NCI-H510A treated with DMSO at 0.1 percent for 48 hours (cell line): Measurements from ENCODE around the gene ZNF540.
A peak's percentile ranks its signal among the peaks of the same experiment; 100 is the strongest.
"Not testable (repeated sequence)": the region's sequence is repeated elsewhere in the genome, so short reads cannot be mapped to it uniquely, and the experiment has no call there.

Experiments used
- DNase-seq: peaks from one replicate; lab custom pipeline; 2025; lab: John Stamatoyannopoulos, UW

The ZNF540 gene

DNA sequence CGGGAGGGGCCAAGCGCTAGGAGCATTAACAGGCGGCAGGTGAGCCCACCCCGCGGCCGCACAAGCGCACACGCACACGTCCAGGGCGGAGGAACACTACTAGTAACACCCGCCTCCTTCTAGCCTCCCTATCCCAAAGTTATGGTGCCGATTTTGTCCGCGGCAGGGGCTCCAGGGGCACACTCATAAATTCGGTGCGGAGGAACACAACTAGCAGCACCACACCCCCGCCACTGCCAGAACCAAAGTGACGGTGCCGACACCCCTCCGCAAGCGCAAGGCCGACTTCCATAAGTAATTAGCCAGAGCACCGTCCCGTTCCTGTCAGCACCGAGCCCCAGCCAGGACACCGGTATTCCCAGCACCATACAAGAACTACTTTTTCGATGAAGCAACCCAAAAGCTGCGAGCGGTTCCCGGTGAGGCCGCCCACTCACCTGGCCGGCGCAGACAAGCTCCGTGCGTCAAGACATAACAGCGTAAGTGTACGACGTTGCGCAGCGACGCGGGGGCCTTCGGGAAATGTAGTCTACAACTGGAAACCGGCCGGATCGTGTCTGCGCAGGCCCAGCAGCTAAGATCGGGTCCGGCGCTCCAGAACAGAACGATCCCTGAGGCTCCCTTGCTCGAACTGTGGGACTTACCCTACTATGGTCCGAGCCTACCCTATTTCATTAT, at the start of gene ZNF540, which contains the start of gene ZNF571:
Gene ZNF540, plus strand, starts transcription at position 573 of the 678 bp plus-strand sequence. CDS start 3,572 bp downstream, outside the sequence.
Gene ZNF571, minus strand, starts transcription at position 489 of the 678 bp plus-strand sequence. CDS start 8,116 bp downstream, outside the sequence.
- peak; percentile 93 for DNase-seq

DNA sequence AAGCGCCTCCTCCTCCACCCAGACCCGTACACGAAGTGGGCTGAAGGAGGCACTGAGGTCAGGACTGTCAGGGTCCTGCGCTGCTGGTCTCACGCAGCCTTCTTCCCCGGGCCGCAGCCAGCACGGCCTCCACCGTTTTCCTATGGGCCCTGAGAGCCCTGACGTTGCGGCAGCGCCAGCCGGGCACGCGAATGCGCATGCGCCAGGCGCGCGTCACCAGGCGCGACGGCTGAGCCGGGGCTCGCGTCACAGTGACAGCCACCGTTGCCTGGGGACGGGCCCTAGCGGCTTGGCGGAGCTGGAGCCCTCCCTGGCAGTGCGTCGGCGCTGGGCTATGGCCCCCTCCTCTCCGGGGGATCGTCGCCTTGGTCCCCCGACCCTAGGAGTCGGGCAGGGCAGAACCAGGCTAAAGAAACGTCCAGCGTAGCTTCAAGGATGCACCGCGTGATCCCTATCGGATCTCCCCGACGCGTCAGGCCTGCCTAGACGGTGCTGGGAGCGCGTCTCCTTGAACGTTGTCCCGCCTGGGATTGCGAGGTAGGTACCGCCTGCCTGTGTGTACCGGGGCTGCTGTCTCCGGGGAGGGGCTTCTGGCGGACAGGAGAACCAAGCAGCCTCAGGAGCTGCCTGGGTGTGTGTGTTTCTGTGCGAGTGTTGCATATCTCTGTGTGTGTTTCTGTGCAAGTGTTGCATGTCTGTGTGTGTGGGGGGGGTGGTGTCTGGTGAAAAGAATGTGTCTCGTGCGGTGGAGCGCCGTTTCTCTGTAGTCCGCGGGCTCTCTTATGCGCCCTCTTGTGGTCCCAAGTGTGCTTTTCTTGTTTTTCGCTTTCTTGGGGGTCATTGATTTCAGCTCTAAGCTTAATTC, 43.3 kb upstream of the ZNF540 start:
- peak; percentile 52 for DNase-seq

- DNase-seq = no peak
Observed at GRCh38 chr19:37563518-37563917, 31.2 kb upstream of the ZNF540 start.

DNA sequence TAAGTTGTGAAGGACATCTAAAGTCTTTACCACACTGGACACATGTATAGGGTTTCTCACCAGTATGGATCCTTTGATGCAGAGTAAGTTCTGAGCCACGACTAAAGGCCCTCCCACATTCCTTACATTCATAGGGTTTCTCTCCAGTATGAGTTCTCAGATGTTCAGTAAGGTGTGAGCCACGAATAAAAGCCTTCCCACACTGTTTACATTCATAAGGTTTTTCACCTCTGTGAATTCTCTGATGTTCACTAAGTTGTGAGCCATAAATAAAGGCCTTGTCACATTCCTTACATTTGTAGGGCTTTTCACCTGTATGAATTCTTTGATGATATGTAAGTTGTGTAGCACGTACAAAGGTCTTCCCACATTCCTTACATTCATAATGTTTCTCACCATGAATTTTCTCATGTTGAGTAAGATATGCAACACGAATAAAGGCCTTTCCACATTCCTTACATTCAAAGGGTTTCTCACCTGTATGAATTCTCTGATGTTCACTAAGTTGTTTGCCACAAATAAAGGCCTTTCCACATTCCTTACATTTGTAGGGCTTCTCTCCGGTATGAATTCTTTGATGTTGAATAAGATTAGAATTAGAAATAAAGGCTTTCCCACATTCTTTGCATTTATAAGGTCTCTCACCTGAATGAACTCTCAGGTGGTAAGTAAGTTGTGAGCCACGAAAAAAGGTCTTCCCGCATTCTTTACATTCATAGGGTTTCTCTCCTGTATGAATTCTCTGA, 29.9 kb upstream of the ZNF540 start:
- no peak for DNase-seq

DNA sequence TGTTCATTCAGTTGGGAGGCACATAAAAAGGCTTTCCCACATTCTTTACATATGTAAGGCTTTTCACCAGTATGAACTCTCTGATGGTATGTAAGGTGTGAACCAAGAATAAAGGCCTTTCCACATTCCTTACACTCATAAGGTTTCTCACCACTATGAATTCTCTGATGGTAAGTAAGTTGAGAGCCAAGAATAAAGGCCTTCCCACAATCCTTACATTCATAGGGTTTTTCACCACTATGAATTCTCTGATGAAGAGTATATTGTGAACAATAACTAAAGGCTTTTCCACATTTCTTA, 29.4 kb upstream of the ZNF540 start:
- no peak for DNase-seq

DNA sequence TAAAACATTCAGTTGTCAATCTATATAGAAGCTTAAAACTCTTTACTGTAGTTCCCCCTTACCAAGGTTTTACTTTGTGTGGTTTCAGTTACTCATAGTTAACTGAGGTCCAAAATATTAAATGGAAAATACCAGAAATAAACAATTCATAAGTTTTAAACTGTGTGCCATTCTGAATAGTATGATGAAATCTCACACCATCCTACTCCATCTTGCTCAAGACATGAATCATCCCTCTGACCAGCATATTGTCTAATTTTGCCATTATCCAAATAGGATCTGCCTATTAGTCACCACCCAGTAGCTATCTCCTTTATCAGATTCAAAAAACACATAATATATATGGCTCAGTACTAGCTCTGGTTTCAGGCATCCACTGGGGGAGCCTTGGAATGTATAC, 22.5 kb upstream of the ZNF540 start:
- DNase-seq = no peak

DNA sequence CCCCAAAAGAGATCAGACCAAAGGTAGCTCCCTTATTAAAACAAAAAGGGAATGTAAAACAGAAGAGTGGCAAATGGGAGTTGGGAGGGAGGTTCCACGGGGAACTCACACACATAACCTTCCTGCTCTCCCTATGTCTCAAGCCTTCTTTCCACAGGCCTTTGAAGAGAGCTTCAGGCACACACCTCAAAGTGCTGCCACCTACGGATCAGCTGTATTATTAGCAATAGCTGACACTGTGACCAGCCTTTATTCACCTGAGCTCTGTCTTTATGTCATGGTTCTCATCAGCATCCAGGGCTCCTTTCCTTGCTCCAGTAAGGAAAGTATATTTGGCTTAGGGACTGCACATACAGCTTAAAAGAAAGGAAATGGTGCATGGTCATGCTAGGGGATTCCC, 11.3 kb upstream of the ZNF540 start:
- no peak for DNase-seq

- DNase-seq = no peak
Observed at GRCh38 chr19:37593996-37594303, 726 bp upstream of the ZNF540 start.

GRCh38 chr19:37594982-37595382, 306 bp downstream of the ZNF540 start:
- DNase-seq = no peak

- DNase-seq = no peak
Observed at GRCh38 chr19:37635076-37636056, 40.7 kb downstream of the ZNF540 start.

- no peak for DNase-seq
Observed at GRCh38 chr19:37654118-37654517, 59.4 kb downstream of the ZNF540 start.

DNA sequence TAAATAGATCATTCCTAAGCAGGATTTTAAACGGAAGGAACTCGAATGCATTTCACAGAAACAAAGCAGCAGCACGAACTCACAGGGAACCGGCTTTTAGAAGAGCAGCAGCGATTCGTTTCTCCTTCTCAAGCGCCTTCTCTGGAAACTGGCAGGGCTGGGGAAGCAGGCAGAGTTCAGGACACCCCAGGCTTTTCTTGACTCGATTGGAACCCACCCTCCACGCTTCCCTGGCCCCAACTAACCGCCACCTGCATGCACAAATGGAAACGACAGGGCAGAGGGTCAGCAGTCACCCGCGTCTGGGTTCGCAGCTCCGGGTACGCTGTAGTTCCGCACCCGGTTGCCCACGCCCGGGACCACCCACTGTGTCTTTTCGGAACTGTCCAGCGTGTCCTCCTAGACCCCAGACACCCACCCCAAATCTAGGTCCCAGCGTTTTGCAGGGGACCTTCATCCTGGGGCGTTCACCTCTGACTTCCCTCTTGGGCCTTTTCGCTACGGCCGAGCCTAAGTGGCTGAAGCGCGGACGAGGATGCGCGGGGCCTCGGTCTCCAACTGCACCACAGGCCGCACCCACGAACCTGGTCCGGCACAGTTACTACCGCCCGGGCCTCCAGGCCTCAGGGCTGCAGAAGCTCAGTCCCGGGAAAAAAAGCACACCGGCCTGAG, 60.1 kb downstream of the ZNF540 start:
- peak; percentile 37 for DNase-seq

- DNase-seq = peak; percentile 87
Observed at GRCh38 chr19:37655301-37655688, 60.6 kb downstream of the ZNF540 start, which contains the start of gene ZFP30. ZFP30 (minus strand) TSS chr19:37655465; CDS start chr19:37647822, 7,643 bp downstream.

- peak; percentile 89 for DNase-seq
Observed at GRCh38 chr19:37655689-37656371, 61.2 kb downstream of the ZNF540 start.

DNA sequence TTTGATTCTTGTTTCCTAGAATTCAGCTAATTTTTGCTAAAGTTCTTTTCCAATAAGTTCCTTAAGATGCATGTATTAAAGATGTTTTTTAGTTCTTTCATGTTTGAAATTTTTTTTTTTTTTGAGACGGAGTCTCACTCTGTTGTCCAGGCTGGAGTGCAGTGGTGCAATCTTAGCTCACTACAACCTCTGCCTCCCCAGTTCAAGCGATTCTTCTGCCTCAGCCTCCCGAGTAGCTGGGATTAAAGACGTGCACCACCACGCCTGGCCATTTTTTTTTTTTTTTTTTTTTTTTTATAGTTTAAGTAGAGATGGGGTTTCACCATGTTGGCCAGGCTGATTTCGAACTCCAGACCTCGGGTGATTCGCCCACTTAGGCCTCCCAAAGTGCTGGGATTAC, 62.5 kb downstream of the ZNF540 start:
- DNase-seq = not testable (repeated sequence)
